Measurements from ENCODE around the gene DRD4. TPM values are rescaled to one million over a fixed set of nuclear protein-coding genes. Genes with fewer than 3 reads are reported as not detected.

Gene DRD4
- total RNA-seq, 1 donor from 2014 or later, result 1.3 TPM

GRCh38 chr11:629237-629583 lies 7.9 kb upstream of the DRD4 start:
- Histone ChIP-seq H3K36me3 (no peaks in the 10 kb centered on the region), H3K27me3 (ENCODE audit: low read depth) (peaks cover 22% of the 10 kb centered on the region), H3K27ac (no peak overlapping the region), H3K4me1 (no peaks in the 10 kb centered on the region), H3K4me3 (no peak overlapping the region), H3K9me3 (no peaks in the 10 kb centered on the region)
- DNase-seq (no peak), ATAC-seq (no peak)
- intact Hi-C loops (cut with DNase I), result no loop called here
- TF ChIP-seq CTCF (IDR thresholded peaks at IDR 0.05), result no peak

GRCh38 chr11:630871-631270 lies 6.2 kb upstream of the DRD4 start:
- TF ChIP-seq CTCF (IDR thresholded peaks at IDR 0.05), result no peak
- no peak for ATAC-seq
- H3K36me3 ChIP-seq, result no peaks in the 10 kb centered on the region
- H3K27ac ChIP-seq, result no peak overlapping the region
- no peak for DNase-seq
- intact Hi-C loops (cut with DNase I), result no loop called here
- H3K4me1 ChIP-seq, result no peaks in the 10 kb centered on the region
- H3K27me3 ChIP-seq (ENCODE audit: low read depth), result peaks cover 9% of the 10 kb centered on the region
- H3K9me3 ChIP-seq, result no peaks in the 10 kb centered on the region
- no peak overlapping the region for H3K4me3 ChIP-seq

- H3K9me3 ChIP-seq, result no peaks in the 10 kb centered on the region
- no peak overlapping the region for H3K4me3 ChIP-seq
- H3K27ac ChIP-seq, result no peak overlapping the region
- peaks cover under 1% of the 10 kb centered on the region for H3K36me3 ChIP-seq
- peaks cover 32% of the 10 kb centered on the region for H3K27me3 ChIP-seq (ENCODE audit: low read depth)
- ATAC-seq, result no peak
- intact Hi-C loops (cut with DNase I), result no loop called here
- peaks cover 16% of the 10 kb centered on the region for H3K4me1 ChIP-seq
- DNase-seq, result no peak
- TF ChIP-seq CTCF (IDR thresholded peaks at IDR 0.05), result no peak
These were observed 1.0 kb upstream of the DRD4 start for GRCh38 chr11:635945-636510.

GRCh38 chr11:637333-637592 lies 194 bp downstream of the DRD4 start:
- intact Hi-C loops (cut with DNase I), result no loop called here
- peaks cover 32% of the 10 kb centered on the region for H3K27me3 ChIP-seq (ENCODE audit: low read depth)
- peaks cover 16% of the 10 kb centered on the region for H3K4me1 ChIP-seq
- DNase-seq (no peak), ATAC-seq (no peak)
- peaks cover 9% of the 10 kb centered on the region for H3K36me3 ChIP-seq
- no peak overlapping the region for H3K27ac ChIP-seq
- TF ChIP-seq CTCF (IDR thresholded peaks at IDR 0.05), result no peak
- peak overlapping the region; percentile 22 for H3K4me3 ChIP-seq
- H3K9me3 ChIP-seq, result no peaks in the 10 kb centered on the region

- Histone ChIP-seq H3K27me3 (ENCODE audit: low read depth) (peaks cover 32% of the 10 kb centered on the region), H3K4me1 (peaks cover 16% of the 10 kb centered on the region), H3K27ac (no peak overlapping the region), H3K36me3 (peaks cover 9% of the 10 kb centered on the region), H3K9me3 (no peaks in the 10 kb centered on the region), H3K4me3 (peak overlapping the region; percentile 22)
- no peak for ATAC-seq
- DNase-seq, result no peak
- intact Hi-C loops (cut with DNase I), result no loop called here
- TF ChIP-seq CTCF (IDR thresholded peaks at IDR 0.05), result no peak
These were observed 788 bp downstream of the DRD4 start for GRCh38 chr11:637593-638521.
